Left lung (tissue), 10 donors: ENCODE measurements around the gene ELAVL1. TPM values are rescaled to one million over a fixed set of nuclear protein-coding genes. Genes with fewer than 3 reads are reported as not detected.

ENCODE experiments used
- ATAC-seq: fragments of 200-7000 bp; cut with Tn5 transposase; one replicate; pipeline ENCODE4 v1.9.1; 2020; ENCODE audit warnings: moderate library complexity
- DNase-seq, 4 donors: peaks; one replicate each; pipeline ENCODE4 v3.0.0-alpha.2; 2013 to 2020
- H3K27ac ChIP-seq, 2 donors: fragments of 200-600 bp; sonication (generic) in 1 of 2; one replicate each; pipeline versions ENCODE4 v1.5.0 to v1.8.0; 2020 to 2021
- H3K27me3 ChIP-seq, 2 donors: fragments of 200-600 bp; sonication (generic) in 1 of 2; one replicate each; pipeline versions ENCODE4 v1.5.0 to v1.8.0; 2020 to 2021
- H3K36me3 ChIP-seq, 2 donors: fragments of 200-600 bp; sonication (generic) in 1 of 2; one replicate each; pipeline versions ENCODE4 v1.5.0 to v1.8.0; 2020 to 2021
- H3K4me1 ChIP-seq, 2 donors: fragments of 200-600 bp; one replicate each; pipeline ENCODE4 v1.8.0; 2021
- H3K4me3 ChIP-seq, 2 donors: fragments of 200-600 bp; sonication (generic) in 1 of 2; one replicate each; pipeline versions ENCODE4 v1.5.0 to v1.8.0; 2020 to 2021; ENCODE audit warnings: mild to moderate bottlenecking in 1 of 2
- H3K9me3 ChIP-seq, 2 donors: fragments of 200-600 bp; sonication (generic) in 1 of 2; one replicate each; pipeline versions ENCODE4 v1.5.0 to v1.8.0; 2020 to 2021
- intact Hi-C, 2 donors: fragments of 100-400 bp; cut with DNase I; formaldehyde crosslinking; loops; one replicate each; pipeline versions ENCODE4 v1.11.2 to v1.14.2; 2022
- polyA plus RNA-seq, 6 donors: library from polyadenylated mRNA; unstranded; fragments of 120-200 nt; gene quantifications; one replicate each; pipeline ENCODE4 v1.2.1, GENCODE V29; 2013; ENCODE audit not compliant: insufficient read length in 6 of 6
- total RNA-seq, 2 donors: library from RNA; stranded (reverse); fragmentation: NEBNext Ultra II Directional; extraction: Animal tissue kit (Norgen Biotek cat#: 25700); gene quantifications; one replicate each; pipeline ENCODE4 v1.2.1, GENCODE V29; 2021
- TF ChIP-seq, protein P1 (sequence below), 2 donors: fragments of 200-600 bp; sonication (generic) in 1 of 2; IDR thresholded peaks; one replicate each; pipeline versions ENCODE4 v1.5.0 to v1.8.0; 2021; ENCODE audit warnings: antibody characterized with exemption in 2 of 2
- donor health status: DM: no; HTN: yes; CAD: no.
- donor health status: DM: no; HTN: no; CAD: no.

The ELAVL1 gene
- total and polyA plus RNA-seq, 8 donors = 64.3 to 76.0 (median 71.2) TPM

DNA sequence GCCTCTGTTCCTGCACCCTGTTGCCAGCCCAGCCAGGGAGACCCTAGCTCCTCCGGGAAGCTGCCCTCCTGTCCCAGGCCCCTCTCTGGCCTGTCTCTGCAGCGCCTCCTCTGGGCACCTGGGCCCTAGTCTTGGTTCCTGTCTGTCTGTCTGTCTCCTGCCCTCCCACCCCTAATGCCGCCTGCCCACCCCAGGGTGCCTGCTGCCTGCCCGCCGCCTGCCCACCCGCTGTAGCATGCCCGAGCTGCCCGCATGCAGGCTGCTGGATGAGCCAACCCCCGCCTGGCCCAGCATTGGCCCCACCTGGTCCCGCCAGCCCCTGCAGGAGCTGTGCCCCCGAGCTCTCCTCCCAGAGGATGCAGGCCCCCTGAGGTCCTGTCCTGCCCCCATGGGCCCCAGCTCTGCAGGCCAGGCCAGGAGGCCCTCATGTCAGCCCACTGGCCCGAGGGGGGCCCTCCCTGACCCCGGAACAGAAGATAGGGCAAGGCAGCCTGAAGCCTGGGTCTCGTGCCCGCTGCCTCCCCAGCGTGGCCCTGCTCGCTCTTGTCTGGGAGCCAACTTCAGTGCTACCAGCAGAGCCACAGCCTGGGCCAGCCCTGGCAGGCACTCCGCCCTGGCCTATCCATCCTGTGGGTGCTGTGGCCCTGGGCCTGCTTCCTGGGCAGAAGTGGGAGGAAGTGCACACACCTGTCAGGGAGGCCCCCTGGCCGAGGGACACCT, 96.5 kb downstream of the ELAVL1 start:
- H3K27me3 ChIP-seq = peaks cover 0 to 4% of the 10 kb centered on the region in 2 donors
- intact Hi-C loops = no loop called here
- TF ChIP-seq, protein P1, sequence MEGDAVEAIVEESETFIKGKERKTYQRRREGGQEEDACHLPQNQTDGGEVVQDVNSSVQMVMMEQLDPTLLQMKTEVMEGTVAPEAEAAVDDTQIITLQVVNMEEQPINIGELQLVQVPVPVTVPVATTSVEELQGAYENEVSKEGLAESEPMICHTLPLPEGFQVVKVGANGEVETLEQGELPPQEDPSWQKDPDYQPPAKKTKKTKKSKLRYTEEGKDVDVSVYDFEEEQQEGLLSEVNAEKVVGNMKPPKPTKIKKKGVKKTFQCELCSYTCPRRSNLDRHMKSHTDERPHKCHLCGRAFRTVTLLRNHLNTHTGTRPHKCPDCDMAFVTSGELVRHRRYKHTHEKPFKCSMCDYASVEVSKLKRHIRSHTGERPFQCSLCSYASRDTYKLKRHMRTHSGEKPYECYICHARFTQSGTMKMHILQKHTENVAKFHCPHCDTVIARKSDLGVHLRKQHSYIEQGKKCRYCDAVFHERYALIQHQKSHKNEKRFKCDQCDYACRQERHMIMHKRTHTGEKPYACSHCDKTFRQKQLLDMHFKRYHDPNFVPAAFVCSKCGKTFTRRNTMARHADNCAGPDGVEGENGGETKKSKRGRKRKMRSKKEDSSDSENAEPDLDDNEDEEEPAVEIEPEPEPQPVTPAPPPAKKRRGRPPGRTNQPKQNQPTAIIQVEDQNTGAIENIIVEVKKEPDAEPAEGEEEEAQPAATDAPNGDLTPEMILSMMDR (IDR thresholded peaks at IDR 0.05) = no peak
- peaks cover 0 to 70% of the 10 kb centered on the region in 2 donors for H3K36me3 ChIP-seq
- H3K27ac ChIP-seq = no peak overlapping the region
- H3K9me3 ChIP-seq = no peaks in the 10 kb centered on the region
- H3K4me3 ChIP-seq = no peak overlapping the region
- ATAC-seq = no peak
- peaks cover 11 to 38% of the 10 kb centered on the region in 2 donors for H3K4me1 ChIP-seq
- DNase-seq = no peak

Other genes starting within 250 kb of the ELAVL1 start
- 1 to 10 TPM in 1 of 2 donors, not detected in 1; 2.7 TPM for gene CLEC4M, start 242.4 kb downstream of the ELAVL1 start, total RNA-seq
- gene CLEC4M, start 242.4 kb downstream of the ELAVL1 start, polyA plus RNA-seq = 1 to 10 TPM in 4 of 6 donors, under 1 TPM in 2; 0.78 to 2.2 (median 1.3) TPM
- 10 to 100 TPM; 14.2 to 16.9 TPM for gene EVI5L, start 175.4 kb downstream of the ELAVL1 start, total RNA-seq
- gene EVI5L, start 175.4 kb downstream of the ELAVL1 start, polyA plus RNA-seq = 10 to 100 TPM; 11.3 to 18.1 (median 14.7) TPM
- 1 to 10 TPM; 1.2 to 4.2 TPM for gene PRR36, start 131.3 kb downstream of the ELAVL1 start, total RNA-seq
- gene PRR36, start 131.3 kb downstream of the ELAVL1 start, polyA plus RNA-seq = 10 to 100 TPM in 3 of 6 donors, 1 to 10 TPM in 3; 8.4 to 13.4 (median 10.1) TPM
- gene LRRC8E, start 117.1 kb downstream of the ELAVL1 start, total RNA-seq = 10 to 100 TPM in 1 of 2 donors, 1 to 10 TPM in 1; 5.9 to 10.5 TPM
- gene LRRC8E, start 117.1 kb downstream of the ELAVL1 start, polyA plus RNA-seq = 1 to 10 TPM; 3.7 to 5.7 (median 4.5) TPM
- gene MAP2K7, start 101.8 kb downstream of the ELAVL1 start, total RNA-seq = 10 to 100 TPM; 30.5 to 31.1 TPM
- gene MAP2K7, start 101.8 kb downstream of the ELAVL1 start, polyA plus RNA-seq = 10 to 100 TPM; 25.7 to 33.1 (median 30.5) TPM
- under 1 TPM; 0.29 to 0.55 TPM for gene TGFBR3L, start 90.8 kb downstream of the ELAVL1 start, total RNA-seq
- gene TGFBR3L, start 90.8 kb downstream of the ELAVL1 start, polyA plus RNA-seq = under 1 TPM in 4 of 6 donors, not detected in 2; 0.11 to 0.26 (median 0.19) TPM
- 10 to 100 TPM; 15.2 to 20.5 TPM for gene SNAPC2, start 85.3 kb downstream of the ELAVL1 start, total RNA-seq
- gene SNAPC2, start 85.3 kb downstream of the ELAVL1 start, polyA plus RNA-seq = 10 to 100 TPM; 11.1 to 18.5 (median 14.9) TPM
- gene CTXN1, start 79.5 kb downstream of the ELAVL1 start, total RNA-seq = 1 to 10 TPM; 6.5 to 8.5 TPM
- gene CTXN1, start 79.5 kb downstream of the ELAVL1 start, polyA plus RNA-seq = 10 to 100 TPM in 3 of 6 donors, 1 to 10 TPM in 3; 4.2 to 13.3 (median 9.9) TPM
- gene TIMM44, start 62.0 kb downstream of the ELAVL1 start, total RNA-seq = 10 to 100 TPM; 42.2 to 52.1 TPM
- 10 to 100 TPM; 36.7 to 56.5 (median 42.9) TPM for gene TIMM44, start 62.0 kb downstream of the ELAVL1 start, polyA plus RNA-seq
- not detected for gene CCL25, start 47.1 kb upstream of the ELAVL1 start, total RNA-seq
- gene CCL25, start 47.1 kb upstream of the ELAVL1 start, polyA plus RNA-seq = under 1 TPM in 4 of 6 donors, not detected in 2; 0.23 to 0.46 (median 0.37) TPM
- gene FBN3, start 144.0 kb upstream of the ELAVL1 start, total RNA-seq = 1 to 10 TPM in 1 of 2 donors, under 1 TPM in 1; 0.63 to 4.8 TPM
- gene FBN3, start 144.0 kb upstream of the ELAVL1 start, polyA plus RNA-seq = 10 to 100 TPM; 63.6 to 84.0 (median 75.0) TPM
- 10 to 100 TPM; 36.8 to 38.6 TPM for gene CERS4, start 203.7 kb upstream of the ELAVL1 start, total RNA-seq
- 10 to 100 TPM; 46.1 to 59.1 (median 51.9) TPM for gene CERS4, start 203.7 kb upstream of the ELAVL1 start, polyA plus RNA-seq